Left cardiac atrium (tissue), 4 donors: ENCODE results near the gene CHRND. TPM values are rescaled to one million over a fixed set of nuclear protein-coding genes. Genes with fewer than 3 reads are reported as not detected.
"Not testable (repeated sequence)": the region's sequence is repeated elsewhere in the genome, so short reads cannot be mapped to it uniquely, and the experiment has no call there.

Experiments
- ATAC-seq, 2 donors: fragments of 200-7000 bp; cut with Tn5 transposase; one replicate each; pipeline ENCODE4 v1.9.1; 2020; ENCODE audit warnings: mild to moderate bottlenecking in 2 of 2, moderate library complexity in 2 of 2
- DNase-seq: peaks from one replicate; pipeline ENCODE4 v3.0.0-alpha.2; 2020
- intact Hi-C, 2 donors: fragments of 100-400 bp; cut with DNase I; formaldehyde crosslinking; loops; one replicate each; pipeline versions ENCODE4 v1.14.1 to v1.15.1; 2022 to 2023
- total RNA-seq, 2 donors: library from RNA; stranded (reverse); fragmentation: NEBNext Ultra II Directional; extraction: Animal tissue kit (Norgen Biotek cat#: 25700); gene quantifications; one replicate each; pipeline ENCODE4 v1.2.1, GENCODE V29; 2021
- donor health status: DM: no; HTN: yes; CAD: no.
- donor health status: DM: no; HTN: yes; CAD: no; lungs with severe emphysema.
- donor health status: DM: yes; HTN: yes; CAD: no.
- donor health status: Dilated cardiomyopathy.

Gene CHRND
- total RNA-seq, 2 donors from 2014 or later = 0.35 TPM; not detected in 1

DNA sequence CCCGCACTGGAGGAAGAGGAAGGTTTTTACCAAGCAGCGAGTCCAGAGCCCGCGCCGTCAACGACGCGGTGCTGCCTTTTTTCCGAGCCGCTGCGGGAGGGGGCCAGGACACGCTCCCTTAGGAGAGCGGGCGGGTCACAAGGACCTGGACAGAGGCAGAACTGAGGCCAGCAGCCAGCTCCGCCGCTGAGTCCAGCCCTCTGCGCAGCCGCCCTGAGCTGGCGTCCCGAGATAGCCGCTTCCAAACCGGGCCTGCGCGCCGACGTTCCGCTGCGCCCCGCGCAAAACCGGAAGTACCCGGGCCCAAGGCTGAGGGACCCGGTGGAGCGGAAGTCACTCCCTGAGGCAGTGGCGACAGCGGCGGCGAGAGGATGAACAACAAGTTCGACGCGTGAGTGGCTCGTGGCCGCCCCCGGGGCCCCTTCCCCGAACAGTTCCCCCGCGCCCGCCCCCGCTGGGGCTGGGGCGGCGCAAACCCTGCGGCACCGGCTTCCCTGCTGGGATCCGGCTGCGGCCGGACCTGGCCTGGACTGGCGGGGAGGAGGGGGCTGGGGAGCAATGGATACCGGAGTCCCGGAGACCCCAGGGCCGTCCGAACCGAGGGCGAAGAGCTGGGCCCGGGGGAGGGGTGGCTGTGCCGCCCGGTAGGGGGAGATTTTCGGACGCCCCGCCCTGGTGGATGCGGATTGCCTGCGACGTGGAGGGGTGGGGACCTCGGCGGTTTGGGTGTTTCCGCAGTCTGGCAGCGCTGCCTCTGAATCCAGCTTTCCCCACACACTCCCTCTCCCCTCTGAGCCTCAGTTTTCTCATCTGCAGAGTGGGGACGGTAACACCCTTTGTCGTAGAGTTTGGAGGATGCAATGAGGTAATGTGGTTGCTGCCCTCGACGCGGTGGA, 24.6 kb downstream of the CHRND start, which contains the start of the genes EIF4E2 and TIGD1:
TSS of gene EIF4E2 (plus strand) at position 336 of the 896 bp plus-strand sequence. CDS start at position 372, 36 bp downstream.
TSS of gene TIGD1 (minus strand) at position 204 of the 896 bp plus-strand sequence. CDS start 675 bp downstream, outside the sequence.
- ATAC-seq (peak; percentile 98), DNase-seq (peak; percentile 96)
- intact Hi-C loops = no loop called here

GRCh38 chr2:232551250-232551638, 25.3 kb downstream of the CHRND start:
- intact Hi-C loops = no loop called here
- ATAC-seq = no peak
- no peak for DNase-seq

- ATAC-seq = no peak
- intact Hi-C loops = no loop called here
- no peak for DNase-seq
Observed at GRCh38 chr2:232551776-232552175, 25.8 kb downstream of the CHRND start.

GRCh38 chr2:232556426-232556825, 30.5 kb downstream of the CHRND start:
- DNase-seq = no peak
- ATAC-seq = no peak
- intact Hi-C loops = no loop called here

- DNase-seq (no peak), ATAC-seq (no peak)
- intact Hi-C loops = no loop called here
Observed at GRCh38 chr2:232562515-232563151, 36.7 kb downstream of the CHRND start.

- ATAC-seq (no peak), DNase-seq (no peak)
- intact Hi-C loops = no loop called here
Observed at GRCh38 chr2:232563580-232563979, 37.6 kb downstream of the CHRND start.

GRCh38 chr2:232567721-232568120, 41.8 kb downstream of the CHRND start:
- intact Hi-C loops = no loop called here
- DNase-seq (no peak), ATAC-seq (no peak)

DNA sequence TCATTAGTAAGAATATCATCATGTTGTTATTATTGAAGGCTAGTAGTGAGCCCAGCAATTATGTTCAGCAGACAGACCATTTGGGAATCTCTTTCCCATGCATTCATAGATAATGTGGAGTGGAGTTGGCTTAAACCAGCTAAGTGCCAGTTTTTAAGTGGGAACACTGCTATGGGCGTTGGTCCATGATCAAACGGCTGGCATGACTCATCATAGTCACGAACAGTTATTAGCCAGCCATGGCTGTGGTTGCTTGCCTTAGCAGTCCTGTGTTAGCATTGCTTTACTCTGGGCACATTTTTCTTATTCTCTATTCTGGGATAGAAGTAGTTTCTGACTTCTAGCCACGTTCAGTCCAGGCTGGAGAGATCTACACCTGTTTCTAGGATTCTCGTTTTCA, 42.2 kb downstream of the CHRND start:
- peak; percentile 53 to 78 for ATAC-seq
- intact Hi-C loops = no loop called here

GRCh38 chr2:232569541-232569940, 43.6 kb downstream of the CHRND start:
- no peak for DNase-seq
- no peak for ATAC-seq
- intact Hi-C loops = no loop called here

More for the DNA sequence above, 42.2 kb downstream of the CHRND start:
- no peak for DNase-seq

DNA sequence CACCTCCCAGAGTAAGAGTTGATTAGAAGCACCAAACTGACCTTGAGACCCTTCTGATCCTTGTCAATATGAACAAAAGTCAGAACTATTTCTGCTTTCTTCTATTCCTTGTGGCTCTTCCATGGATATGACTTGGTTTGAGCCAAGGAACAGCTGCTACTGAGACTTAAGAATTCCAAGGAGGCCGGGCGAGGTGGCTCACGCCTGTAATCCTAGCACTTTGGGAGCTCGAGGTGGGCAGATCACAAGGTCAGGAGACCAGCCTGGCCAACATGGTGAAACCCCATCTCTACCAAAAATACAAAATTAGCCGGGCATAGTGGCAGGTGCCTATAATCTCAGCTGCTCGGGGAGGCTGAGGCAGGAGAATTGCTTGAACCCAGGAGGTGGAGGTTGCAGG, 44.5 kb downstream of the CHRND start:
- intact Hi-C loops, ATAC-seq, DNase-seq: not testable (repeated sequence)

GRCh38 chr2:232571026-232571474, 45.1 kb downstream of the CHRND start:
- no peak for ATAC-seq
- DNase-seq = no peak
- intact Hi-C loops = no loop called here

DNA sequence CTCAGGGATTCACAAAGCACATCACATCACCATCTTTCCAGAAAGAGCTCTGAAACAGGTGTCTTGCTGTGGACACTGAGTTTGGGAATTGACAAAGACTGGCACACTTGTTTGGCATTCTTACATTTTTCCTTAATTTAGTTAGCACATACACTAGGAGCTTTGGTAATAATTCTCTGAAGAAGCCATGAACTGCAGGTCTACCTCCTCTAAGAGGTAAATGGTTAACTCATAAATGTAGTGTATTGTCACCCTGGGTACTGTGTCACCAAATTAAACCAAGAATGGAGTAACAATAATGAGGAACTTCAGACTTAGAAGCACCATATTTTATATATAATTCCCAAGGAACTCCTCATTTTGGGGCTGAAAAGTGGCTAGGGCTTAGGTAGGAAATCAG, 47.1 kb downstream of the CHRND start:
- intact Hi-C loops = no loop called here
- DNase-seq (no peak), ATAC-seq (no peak)

- intact Hi-C loops = no loop called here
- DNase-seq (no peak), ATAC-seq (no peak)
Observed at GRCh38 chr2:232573771-232574435, 47.9 kb downstream of the CHRND start.

DNA sequence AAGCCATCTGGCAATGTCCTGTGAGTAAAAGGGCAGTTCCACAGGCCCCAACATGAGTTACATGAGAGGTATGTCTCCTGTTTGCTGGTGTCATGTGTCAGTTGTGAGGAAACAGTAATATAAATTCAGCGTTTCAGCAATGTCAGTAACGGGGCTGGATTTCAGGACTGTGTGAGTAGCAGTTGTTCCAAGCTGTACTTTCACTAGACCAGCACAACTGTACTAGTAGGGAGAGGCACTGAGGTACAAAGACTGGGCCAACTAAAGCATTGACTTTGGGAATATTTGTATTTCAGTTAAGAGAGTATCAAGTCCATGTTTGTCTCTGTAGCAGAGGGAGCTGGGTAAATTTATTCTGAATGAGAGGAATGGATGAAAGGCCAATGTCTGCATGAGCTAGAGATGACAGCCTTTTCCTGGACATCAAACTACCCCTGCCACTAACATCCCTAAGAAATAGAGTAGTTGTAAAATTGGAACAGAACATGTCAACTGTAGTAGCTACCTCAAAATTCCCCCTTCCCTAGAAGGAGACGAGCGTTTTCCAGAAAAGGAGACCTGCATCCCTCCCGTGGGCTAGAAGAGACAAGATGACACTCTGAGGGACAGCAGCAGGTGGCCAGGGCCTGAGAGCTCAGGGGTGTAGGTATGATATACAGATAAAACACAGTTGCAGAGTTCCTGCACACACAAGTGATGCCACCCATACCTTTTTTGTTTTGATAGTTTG, 48.9 kb downstream of the CHRND start:
- DNase-seq = no peak
- ATAC-seq = no peak
- intact Hi-C loops = no loop called here

DNA sequence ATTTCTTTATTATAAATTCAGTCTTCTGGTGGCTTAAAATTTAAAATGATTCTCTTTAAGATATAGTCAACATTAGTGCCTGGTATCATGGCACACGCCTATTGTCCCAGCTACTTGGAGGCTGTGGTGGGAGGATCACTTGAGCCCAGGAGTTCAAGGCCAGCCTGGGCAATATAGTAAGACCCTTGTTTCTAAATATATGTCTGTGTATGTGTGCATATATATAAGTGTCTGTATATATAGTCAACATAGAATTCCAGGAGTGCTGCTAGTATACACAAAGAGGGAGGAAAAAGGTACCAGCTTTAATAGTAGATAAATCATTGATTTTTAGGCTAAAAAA, 49.4 kb downstream of the CHRND start:
- DNase-seq (no peak), ATAC-seq (no peak)
- intact Hi-C loops = no loop called here

DNA sequence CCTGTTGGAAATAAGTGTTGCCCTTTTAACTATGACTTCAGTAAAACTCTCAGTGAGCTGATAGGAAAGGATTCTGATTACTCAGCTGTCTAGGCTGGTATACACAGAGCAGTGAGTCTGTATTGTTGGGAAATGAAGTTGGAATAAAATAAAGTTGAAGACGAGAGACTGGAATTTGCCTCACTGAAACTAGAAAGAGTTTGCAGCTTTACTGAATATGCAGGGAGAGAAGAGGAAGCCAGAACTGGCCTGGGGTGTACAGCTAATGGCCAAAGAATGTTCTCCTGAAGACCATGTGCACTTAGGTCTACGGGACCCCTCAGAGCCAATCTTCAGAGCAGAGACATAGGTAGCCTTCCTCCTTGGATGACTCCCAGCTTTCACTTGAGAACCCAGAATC, 51.0 kb downstream of the CHRND start:
- ATAC-seq (no peak), DNase-seq (no peak)
- intact Hi-C loops = no loop called here

DNA sequence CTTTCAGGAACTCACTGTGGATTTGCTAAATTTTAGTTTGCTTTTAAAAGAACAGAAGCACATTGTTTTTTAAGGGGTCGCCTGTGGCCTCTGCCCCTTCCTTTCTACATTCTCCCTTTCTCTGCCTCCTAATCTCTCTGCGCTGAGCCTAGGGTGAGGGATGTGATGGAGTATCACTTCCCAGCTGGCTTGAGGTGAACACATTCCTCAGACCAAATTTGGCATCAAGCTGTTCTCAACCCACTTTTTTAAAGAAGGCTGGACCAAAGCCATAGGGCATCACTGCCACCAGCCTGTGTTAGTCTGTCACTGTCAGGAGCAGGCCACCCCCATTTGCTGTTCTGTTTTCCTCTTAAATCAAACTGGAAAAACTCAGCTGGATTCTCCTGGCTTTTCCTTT, 51.9 kb downstream of the CHRND start:
- DNase-seq (no peak), ATAC-seq (peak; percentile 68 to 74)
- intact Hi-C loops = no loop called here

DNA sequence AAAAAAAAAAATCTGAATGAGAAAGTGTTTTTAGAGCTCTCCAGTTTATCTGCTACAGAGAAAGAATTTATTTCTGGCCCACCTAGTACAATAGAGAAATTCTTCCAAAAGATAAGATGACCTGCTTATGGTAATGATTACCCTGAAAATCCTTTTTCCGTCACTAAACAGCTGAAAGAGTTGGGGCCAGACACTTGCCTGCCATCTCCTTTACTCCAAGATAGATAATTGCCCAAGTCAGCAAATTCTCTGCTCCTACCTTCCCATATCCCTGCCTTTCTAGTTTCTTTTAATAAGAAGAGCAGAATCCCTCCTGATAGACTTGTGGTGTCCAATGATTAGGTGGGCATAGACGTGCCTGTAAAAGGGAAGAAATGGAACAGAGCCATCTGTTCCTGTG, 52.7 kb downstream of the CHRND start:
- no peak for DNase-seq
- intact Hi-C loops = no loop called here
- no peak for ATAC-seq

DNA sequence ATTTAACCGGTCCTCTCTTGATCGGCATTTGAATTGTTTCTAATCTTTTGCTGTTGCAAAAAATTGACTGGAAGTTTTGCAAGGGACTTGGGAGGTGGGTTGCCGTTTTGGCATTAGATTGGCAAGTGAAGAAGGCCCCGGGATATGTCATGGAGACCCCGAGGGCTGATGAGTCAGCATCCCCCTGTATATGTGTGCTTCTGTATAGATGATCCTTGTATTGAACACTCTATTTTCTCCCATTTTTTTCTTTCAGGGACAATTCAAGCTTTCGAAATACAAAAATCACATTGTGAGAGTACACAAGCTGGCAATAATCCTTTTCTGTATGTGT, 54.7 kb downstream of the CHRND start:
- ATAC-seq (no peak), DNase-seq (no peak)
- intact Hi-C loops = no loop called here
